Omental fat pad (tissue), 4 donors: Measurements from ENCODE around the gene PRAC1. TPM values are rescaled to one million over a fixed set of nuclear protein-coding genes. Genes with fewer than 3 reads are reported as not detected.

ENCODE experiments used
- ATAC-seq: fragments of 150-250 bp; one replicate; pipeline ENCODE4 v1.9.1; 2016; ENCODE audit warnings: mild to moderate bottlenecking, moderate library complexity; ENCODE audit not compliant: low FRiP score
- DNase-seq: peaks from one replicate; pipeline ENCODE4 v3.0.0-alpha.2; 2019; ENCODE audit warnings: low spot score
- total RNA-seq, 4 donors: library from RNA; depleted of rRNA; stranded (reverse); fragments of >200 nt; gene quantifications; one replicate each; pipeline ENCODE4 v1.1.0, GENCODE V29; 2016
- TF ChIP-seq, protein P1 (sequence below), 3 donors: fragments of 450-650 bp; IDR thresholded peaks; one replicate each; pipeline ENCODE4 v1.5.1; 2016 to 2017; ENCODE audit warnings: antibody characterized with exemption in 3 of 3, mild to moderate bottlenecking in 3 of 3, moderate library complexity in 2 of 3

Gene PRAC1
- total RNA-seq, 4 donors from 2014 or later: not detected

DNA sequence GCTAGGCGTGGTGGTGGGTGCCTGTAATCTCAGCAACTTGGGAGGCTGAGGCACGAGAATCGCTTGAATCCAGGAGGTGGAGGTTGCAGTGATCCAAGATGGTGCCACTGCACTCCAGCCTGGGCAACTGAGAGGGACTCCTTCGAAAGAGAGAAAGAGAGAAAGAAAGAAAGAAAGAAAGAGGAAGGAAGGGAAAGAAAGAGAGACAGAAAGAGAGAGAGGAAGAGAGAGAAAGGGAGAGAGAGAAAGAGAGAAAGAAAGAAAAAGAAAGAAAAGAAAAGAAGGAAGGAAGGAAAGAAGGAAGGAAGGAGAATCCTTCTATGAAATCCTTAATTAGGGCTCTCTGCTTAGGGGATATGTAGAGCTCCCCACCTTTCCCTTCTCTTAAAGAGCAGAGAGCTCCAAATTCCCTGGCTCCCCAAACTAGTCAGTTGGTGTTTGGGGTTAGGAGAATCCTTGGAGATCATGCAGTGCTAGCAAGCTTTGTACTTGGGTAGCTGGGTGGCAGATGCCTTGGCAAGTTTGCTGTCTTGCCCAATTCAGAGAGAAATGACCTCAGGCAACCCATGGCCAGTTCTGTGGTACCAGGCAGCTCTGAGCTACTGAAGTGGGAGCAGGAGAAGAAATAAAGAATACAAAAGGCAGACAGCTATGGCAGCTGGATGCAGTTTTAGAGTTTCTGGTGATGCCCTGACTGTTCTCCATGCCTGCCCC lies 15.2 kb upstream of the PRAC1 start:
- TF ChIP-seq, protein P1, sequence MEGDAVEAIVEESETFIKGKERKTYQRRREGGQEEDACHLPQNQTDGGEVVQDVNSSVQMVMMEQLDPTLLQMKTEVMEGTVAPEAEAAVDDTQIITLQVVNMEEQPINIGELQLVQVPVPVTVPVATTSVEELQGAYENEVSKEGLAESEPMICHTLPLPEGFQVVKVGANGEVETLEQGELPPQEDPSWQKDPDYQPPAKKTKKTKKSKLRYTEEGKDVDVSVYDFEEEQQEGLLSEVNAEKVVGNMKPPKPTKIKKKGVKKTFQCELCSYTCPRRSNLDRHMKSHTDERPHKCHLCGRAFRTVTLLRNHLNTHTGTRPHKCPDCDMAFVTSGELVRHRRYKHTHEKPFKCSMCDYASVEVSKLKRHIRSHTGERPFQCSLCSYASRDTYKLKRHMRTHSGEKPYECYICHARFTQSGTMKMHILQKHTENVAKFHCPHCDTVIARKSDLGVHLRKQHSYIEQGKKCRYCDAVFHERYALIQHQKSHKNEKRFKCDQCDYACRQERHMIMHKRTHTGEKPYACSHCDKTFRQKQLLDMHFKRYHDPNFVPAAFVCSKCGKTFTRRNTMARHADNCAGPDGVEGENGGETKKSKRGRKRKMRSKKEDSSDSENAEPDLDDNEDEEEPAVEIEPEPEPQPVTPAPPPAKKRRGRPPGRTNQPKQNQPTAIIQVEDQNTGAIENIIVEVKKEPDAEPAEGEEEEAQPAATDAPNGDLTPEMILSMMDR (IDR thresholded peaks at IDR 0.05): no peak
- ATAC-seq (no peak), DNase-seq (no peak)

DNA sequence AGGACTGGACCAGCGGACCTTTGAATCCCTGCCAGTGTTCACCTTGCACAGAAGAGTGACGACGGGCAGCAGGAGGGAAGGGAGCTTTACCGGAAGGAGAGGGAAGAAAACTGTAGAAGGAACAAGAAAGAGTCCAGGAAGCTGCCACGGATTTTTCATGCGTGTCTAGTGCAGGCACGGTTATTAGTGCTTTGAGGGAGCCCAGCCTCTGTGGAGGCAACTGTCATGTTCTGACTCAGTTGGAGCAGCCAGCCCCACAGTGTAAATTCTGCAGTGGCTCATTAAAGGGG lies 12.7 kb upstream of the PRAC1 start:
- no peak for ATAC-seq
- DNase-seq: no peak
- TF ChIP-seq, protein P1 (IDR thresholded peaks at IDR 0.05): no peak

DNA sequence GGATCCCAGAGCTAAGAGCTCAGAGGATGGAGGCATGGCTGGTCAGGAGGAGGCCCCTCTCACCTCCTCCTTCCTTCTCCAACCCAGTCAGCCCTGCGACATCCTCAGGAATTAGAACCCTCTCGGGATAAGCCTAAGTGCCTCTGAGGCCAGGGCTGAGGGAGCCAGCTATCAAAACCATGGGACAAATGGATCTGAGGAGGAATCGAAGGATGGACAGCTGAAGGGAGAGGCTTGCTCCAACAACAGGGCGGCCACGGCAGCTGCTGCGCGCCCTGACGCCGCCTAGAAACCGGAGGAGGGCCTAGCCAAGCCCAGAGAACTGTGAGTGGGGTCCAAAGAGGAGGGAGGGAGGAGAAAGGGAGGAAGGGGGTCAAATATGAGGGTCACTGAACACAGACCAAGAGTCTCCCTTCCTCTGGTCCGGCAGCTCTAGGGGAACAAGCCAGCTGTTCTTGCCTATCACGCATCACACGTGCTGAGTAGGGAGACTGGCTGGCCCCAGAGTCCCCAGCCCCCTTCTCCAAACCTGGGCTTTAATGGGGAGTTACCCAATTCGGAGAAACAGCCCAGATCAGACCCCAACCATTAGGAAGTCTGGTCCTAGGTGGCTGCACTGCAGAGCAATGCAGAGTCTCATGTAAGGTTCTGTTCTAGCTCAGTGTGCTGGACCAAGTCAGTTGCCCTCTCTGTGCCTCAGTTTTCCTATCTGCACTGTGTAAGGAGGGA lies 12.2 kb upstream of the PRAC1 start:
- no peak for ATAC-seq
- DNase-seq: no peak
- TF ChIP-seq, protein P1 (IDR thresholded peaks at IDR 0.05): no peak

DNA sequence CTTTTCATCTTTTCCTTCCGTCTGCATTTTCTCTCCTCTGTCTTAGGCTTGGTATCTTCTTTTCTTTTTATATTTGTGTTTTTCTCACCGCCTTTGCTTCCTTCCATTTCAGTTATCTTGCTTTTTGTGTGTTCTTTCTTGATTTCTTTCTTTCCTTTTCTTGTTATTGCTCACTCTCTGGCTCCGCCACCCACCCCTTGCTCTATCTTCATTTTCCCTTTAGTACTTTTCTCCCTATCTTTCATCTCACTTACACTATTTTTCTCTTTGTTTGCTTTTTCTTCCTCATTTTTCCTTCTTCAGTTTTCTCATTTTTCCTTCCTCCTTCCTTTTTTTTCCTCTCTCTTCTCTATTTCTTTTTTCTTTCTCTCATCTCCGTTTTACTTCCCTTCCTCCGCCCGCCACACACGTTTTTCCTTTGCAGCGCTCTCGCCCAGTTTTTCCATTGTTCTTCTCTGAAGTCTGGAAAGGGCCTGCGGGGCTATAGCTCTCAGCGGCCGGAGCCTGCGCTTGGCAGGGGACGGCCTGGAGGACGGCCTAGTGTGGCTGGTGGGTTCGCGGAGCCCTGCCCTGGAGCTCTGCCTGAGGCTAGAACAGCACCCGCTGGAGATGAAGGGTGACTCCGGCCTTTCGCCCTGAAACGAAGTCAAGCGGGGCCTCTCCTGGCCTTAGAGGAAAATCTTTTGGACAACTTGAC lies 11.5 kb upstream of the PRAC1 start:
- TF ChIP-seq, protein P1 (IDR thresholded peaks at IDR 0.05): no peak
- ATAC-seq (no peak), DNase-seq (no peak)

DNA sequence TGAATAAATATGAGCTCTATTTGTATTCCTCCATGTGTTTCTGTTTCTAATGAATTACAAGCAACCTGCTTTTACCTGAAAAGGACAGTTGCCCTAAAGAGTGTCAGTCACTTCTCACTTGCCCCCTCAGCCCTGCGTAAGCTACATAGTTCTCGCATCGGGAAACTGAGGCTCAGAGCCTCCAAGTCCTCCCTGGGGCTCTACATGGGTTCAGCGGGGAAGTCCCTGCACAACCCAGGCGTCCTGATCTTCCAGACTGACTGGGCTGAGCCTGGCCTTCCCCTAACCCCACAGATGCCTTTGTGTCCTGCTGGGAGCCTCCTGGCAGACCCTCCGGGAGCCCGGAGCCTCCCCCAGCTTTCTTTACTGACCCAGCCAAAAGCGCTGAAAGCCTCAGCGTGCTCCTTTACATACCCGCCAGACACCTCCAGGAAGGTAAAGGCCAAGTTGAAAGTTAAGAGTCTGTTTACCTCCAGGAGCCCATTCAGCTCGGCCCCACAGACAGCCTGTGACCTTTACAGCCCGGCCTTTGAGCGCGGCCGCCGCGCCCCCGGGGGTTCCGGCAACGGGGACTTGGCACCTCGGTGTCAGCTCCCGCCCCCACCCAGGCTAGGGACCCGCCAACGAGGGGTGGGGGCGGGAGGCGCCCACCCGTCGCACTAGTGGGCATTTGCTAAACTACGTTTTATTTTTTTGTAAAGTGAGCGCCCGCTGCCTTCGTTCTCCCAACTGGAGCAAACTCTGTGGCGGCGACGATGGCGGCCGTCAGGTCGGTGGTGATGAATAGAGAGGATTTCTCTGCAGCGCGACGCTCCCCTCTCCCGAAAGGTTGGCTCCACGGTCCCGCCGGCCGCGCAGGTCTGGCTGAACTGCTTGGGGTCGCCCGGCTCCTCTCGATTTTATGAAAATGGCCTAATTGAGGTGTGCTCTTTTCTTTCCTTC lies 10.6 kb upstream of the PRAC1 start:
- TF ChIP-seq, protein P1 (IDR thresholded peaks at IDR 0.05): no peak
- no peak for DNase-seq
- no peak for ATAC-seq

DNA sequence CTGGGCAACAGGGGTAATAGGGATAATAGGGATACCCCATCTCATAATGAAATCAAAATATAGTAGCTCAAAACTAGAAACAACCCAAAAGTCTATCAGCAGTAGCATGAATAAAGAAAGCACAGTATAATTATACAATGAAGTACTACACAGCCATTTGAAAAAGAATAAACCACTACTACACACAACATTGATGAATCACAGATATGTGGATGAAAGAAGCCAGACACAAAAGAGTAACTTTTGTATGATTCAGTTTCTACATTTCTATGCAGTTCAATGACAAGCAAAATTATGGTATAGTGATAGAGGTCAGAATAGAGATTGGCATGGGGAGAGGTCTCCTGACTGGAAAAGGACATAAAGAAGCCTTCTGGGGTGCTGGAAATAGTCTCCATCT lies 9.0 kb upstream of the PRAC1 start:
- DNase-seq: no peak
- no peak for ATAC-seq
- TF ChIP-seq, protein P1 (IDR thresholded peaks at IDR 0.05): no peak
